ENCODE results near the gene PLCB4. TPM values are rescaled to one million over a fixed set of nuclear protein-coding genes. Genes with fewer than 3 reads are reported as not detected.

The PLCB4 gene
- polyA plus RNA-seq, 1 donor, result 18.9 TPM

- DNase-seq, result no peak
Measured at GRCh38 chr20:9223296-9223695, 154.4 kb downstream of the PLCB4 start.

DNA sequence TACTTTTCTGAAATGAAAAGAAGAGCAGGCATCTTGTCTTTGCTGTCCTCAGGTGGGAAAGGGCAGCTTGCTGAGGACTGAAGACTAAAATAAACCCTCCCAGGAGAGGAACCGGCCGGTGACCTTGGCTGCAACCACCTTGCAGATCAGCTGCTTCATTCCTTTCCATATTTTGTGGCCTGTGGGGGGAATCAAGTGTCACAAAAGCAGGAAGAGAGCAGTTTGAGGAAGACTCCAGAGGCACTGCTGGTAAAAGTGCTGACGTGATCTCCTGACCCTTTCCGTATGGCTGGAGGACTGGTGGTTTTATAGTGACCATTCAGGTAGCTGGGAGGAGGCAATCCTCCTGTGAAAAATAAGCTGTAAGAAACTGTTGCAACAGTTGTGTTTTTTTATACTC lies 157.0 kb downstream of the PLCB4 start:
- no peak for DNase-seq

DNA sequence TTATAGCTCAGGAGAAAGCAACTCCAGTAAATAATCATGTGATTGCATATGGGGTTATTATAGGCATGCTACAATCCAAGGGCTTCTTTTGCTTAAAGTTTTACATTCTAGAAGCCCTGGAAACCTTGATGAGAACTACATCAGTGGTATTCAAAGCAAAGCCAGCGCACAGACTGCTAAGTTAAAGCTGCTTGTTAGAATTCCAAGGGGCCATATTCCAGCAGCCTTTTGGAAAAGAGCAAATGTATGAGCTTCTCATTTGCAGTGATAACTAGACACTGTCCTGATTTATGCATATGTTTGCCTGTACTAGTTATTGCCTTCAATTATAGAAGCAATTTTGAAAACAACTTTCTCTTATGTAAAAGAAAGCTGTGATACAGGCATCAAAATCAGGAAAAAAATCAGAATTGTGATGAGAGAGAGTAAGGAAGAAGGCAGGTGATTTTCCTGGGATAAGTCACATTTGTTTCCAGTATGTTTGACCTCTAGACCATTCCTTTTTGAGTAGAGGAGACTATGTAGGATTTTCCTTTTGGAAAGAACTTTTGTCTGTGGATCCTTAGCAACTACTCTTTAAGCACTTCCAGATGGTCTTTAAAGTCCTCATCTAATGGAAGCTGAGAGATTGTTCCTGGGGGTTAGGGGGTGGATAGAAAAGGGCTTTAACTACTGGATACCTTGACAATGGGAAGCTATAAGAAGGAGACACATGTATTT lies 159.2 kb downstream of the PLCB4 start:
- DNase-seq, result no peak

- DNase-seq, result no peak
Measured at GRCh38 chr20:9228774-9229450, 160.0 kb downstream of the PLCB4 start.

GRCh38 chr20:9230406-9230805 lies 161.5 kb downstream of the PLCB4 start:
- DNase-seq, result no peak

DNA sequence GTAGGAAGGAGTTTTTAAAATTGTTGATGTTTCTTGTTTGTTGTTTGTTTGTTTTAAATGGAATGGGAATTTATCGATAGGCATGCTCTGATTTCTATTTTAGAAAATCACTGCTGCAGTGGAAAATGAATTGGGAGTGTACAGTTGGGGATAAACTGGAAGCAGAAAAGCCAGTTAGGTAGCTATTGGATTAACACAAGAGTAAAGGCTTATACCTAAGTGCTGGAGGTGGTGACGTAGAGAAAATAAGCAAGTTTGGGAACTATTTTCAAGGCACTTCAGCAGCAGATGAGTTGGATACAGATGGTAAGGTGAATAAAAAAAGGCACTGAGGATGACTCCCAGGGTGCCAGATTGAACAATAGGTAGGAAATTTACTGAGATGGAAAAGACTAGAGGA lies 164.9 kb downstream of the PLCB4 start:
- DNase-seq, result no peak

DNA sequence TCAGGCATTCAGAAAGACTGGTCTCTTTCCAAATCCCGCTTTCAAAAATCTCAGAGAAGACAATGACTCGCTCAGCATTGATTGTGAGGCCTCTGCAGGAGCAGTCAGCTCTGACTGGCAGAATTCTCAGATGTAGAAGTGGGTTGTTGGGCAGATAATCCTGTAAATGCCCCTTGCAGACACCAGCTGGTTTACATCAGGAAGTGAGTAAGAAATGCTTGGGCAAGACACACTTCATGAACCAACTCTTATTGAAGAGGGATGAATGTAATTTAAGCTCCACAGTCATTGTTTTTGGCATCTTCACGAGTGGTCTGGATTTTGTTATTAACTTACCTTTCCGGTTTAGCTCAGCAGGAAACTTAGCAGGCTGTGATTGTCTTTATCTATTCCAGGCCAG lies 166.6 kb downstream of the PLCB4 start:
- no peak for DNase-seq

GRCh38 chr20:9236458-9236857 lies 167.6 kb downstream of the PLCB4 start:
- no peak for DNase-seq

- no peak for DNase-seq
Measured at GRCh38 chr20:9241232-9241692, 172.4 kb downstream of the PLCB4 start.

DNA sequence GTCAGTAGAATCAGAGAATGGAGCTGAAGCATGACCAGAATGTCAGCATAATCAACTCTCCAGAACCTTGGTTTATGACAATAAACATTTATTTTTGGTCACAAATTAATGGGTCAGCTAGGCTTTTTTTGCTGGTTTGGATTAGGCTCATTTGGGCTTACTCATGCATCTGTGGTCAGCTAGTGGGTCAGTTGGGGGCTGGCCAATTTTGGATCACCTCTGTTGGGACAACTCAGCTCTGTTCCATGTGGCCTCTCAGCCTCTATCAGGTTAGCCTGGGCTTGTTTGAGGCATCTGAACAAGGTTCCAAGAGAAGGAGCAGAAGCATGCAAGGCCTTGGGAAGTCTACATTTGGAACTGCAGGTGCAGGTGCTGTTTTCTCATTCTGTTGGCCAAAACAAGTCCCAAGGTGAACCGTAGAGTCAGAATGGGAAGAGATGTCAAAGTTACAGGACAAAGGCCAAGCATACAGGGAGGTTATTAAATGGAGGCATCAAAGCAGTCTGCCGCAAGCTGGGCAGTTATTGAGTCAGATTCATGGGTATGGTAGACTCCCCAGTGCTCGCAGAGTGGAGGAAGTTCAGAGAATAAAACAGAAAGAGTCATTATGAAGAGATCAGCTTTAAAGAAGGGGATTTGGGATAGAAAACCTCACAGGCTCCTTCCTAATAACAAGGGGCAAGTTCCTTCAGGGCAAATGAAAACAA lies 173.0 kb downstream of the PLCB4 start:
- DNase-seq, result no peak

- no peak for DNase-seq
Measured at GRCh38 chr20:9243986-9244385, 175.1 kb downstream of the PLCB4 start.

- DNase-seq, result no peak
Measured at GRCh38 chr20:9244811-9245210, 175.9 kb downstream of the PLCB4 start.

DNA sequence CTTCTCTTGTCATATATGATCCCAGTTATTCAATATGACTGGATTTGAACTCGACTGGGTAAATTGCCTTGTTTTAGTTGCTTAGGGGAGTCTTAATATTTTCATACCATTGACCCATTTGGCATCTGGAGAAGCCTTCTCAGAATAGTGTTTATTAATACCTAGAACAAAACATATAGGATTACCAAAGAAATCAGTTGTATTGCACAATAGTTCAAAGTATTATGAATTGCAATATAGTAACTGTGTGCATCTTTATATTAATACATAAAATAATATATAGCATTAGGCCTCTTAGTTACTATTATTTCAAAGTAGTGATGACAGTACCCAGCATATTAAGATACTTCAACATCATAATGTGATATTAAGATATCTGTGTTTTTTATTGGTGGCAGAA lies 177.8 kb downstream of the PLCB4 start:
- DNase-seq, result no peak

DNA sequence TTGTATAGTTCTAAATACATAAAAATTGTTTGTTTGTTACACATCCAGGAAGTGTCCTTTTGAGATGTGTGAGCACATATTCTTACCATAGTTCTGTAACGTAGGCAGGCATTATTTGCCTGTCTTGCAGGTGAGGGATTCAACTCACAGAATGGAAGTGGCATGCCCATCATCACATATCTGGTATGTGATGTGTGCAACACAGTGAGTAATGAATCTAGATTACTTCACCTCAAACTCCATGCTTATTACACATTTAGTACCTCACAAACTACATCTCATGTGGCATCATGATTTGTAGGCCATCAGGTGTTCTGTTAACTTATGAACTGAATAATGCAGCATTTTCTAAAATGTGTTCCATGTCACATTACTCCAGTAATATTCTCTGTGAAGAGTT lies 181.6 kb downstream of the PLCB4 start:
- no peak for DNase-seq

GRCh38 chr20:9253006-9253539 lies 184.2 kb downstream of the PLCB4 start:
- DNase-seq, result no peak

- DNase-seq, result no peak
Measured at GRCh38 chr20:9255171-9255570, 186.3 kb downstream of the PLCB4 start.

DNA sequence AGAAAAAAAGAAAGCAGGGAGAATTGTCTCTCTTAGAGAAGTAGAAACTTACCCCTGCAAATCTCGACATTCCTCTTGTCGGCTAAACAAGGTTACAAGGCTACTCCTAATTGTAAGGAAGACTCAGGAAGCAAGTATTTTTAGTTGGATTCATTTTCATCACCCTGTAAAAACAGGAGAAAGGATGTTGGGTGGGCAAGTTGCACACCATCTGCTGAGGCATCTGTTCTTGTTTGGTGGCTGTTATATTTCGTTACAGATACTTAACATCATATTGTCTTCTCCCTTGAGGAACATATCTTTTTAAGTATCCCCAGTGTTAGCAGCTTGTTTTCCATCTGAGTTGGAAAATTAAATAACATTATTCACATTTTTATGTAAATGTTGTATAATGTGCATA lies 187.5 kb downstream of the PLCB4 start:
- no peak for DNase-seq

- no peak for DNase-seq
Measured at GRCh38 chr20:9258901-9259300, 190.0 kb downstream of the PLCB4 start.

DNA sequence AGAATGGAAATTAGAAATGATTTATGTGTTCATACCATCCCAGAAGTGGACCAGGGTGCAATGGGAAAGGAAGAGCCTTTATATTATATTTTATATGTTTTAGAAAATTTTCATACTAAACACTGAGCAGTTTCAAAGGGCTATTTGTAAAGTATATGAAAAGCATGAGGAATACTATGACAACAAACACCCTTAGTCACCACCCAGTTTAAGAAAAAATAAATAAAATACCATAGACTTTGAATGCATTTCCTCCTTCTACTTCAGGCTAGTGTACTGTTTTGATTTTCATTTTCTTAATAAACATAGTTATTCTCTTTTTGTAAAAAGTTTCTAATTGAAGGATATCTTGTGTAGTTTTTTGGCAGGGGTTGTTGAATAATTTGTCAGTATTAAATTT lies 191.1 kb downstream of the PLCB4 start:
- no peak for DNase-seq

- no peak for DNase-seq
Measured at GRCh38 chr20:9261781-9262180, 192.9 kb downstream of the PLCB4 start.

DNA sequence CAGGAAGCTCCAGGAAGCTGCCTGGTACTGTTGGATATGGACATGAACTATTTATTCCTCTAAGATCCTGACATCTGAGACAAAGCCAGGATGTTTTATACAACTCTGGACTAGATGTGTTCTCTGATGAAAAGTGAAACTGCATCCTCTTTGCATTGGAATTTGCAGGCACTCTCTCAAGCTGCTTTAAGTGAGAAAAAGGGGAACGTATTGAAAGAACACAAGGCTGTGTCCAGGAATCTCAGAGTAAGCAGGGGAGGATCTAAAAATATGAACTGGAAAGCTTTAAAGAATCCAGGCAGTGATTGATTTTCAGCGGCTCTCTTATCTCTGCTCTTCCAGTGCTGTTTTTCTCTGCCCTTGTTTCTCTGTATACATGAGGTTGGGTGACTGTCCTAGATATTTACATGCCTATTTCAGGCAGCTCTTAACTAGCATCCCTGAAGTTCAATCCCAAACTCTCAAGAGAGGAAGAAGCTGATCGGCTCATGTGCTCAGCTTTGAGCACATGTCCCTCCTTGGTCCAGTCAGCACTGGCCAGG lies 193.8 kb downstream of the PLCB4 start:
- peak; percentile 15 for DNase-seq

DNA sequence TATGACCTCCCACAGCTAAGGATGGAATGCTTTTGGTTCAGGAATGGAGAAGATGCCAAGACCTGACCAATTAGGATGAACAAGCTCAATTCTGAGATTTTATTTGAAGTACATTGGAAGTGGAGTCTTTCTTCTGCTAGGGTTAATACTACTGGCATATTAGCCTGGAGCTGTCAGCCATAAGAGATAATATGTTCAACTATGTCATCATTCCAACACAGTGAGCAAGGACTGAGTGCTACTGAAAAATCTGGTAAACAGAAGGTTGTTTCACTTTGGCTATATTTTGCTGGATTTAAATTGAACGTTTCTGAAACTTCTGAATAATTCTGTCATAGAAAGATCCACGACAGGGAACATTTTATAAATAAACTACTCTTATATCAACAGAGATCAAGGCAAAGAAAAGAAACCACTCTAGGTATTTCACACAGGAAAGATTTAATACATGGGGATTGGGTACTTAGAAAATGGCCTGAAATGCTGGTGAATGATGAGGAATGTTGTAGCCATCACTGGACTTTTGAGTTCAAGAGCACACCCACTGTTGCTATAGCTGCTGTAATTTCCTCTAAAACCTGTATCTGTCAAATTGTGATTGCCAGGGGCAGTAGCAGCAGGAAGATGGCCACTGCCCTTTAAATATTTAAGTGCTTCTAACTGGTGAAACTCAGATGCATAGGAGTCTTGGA lies 200.5 kb downstream of the PLCB4 start:
- DNase-seq, result no peak

Data from left kidney (tissue), 2 donors.